Smooth muscle cell (in vitro differentiated cells): ENCODE measurements around the gene HTRA3. TPM values are rescaled to one million over a fixed set of nuclear protein-coding genes. Genes with fewer than 3 reads are reported as not detected.

Experiments
- DNase-seq: peaks from one replicate; lab custom pipeline; 2025; ENCODE audit not compliant: unreplicated experiment; lab: John Stamatoyannopoulos, UW
- H2AFZ ChIP-seq: fragments of 200-600 bp; sonication (generic); 2 replicates; pipeline ENCODE4 v1.6.0; 2016; ENCODE audit warnings: antibody characterized with exemption, low read depth, mild to moderate bottlenecking
- H3F3A ChIP-seq: fragments of 200-600 bp; sonication (generic); 2 replicates; pipeline ENCODE4 v1.6.0; 2017; ENCODE audit warnings: antibody characterized with exemption, low read depth
- H3K27ac ChIP-seq: fragments of 200-600 bp; sonication (generic); 2 replicates; pipeline ENCODE4 v1.5.1; 2016; ENCODE audit warnings: low read depth, mild to moderate bottlenecking
- H3K27me3 ChIP-seq: fragments of 200-600 bp; sonication (generic); 2 replicates; pipeline ENCODE4 v1.6.1; 2016; ENCODE audit warnings: low read depth, mild to moderate bottlenecking
- H3K36me3 ChIP-seq: fragments of 200-600 bp; sonication (generic); 2 replicates; pipeline ENCODE4 v1.5.1; 2016; ENCODE audit warnings: low read depth
- H3K4me1 ChIP-seq: fragments of 200-600 bp; sonication (generic); 2 replicates; pipeline ENCODE4 v1.5.1; 2016; ENCODE audit warnings: low read depth
- H3K4me2 ChIP-seq: fragments of 200-600 bp; sonication (generic); 2 replicates; pipeline ENCODE4 v1.6.0; 2016; ENCODE audit warnings: mild to moderate bottlenecking
- H3K4me3 ChIP-seq: fragments of 200-600 bp; sonication (generic); 2 replicates; pipeline ENCODE4 v1.5.1; 2016; ENCODE audit warnings: mild to moderate bottlenecking
- H3K79me2 ChIP-seq: fragments of 200-600 bp; sonication (generic); 2 replicates; pipeline ENCODE4 v1.6.0; 2016; ENCODE audit warnings: low read depth, mild to moderate bottlenecking
- H3K9ac ChIP-seq: fragments of 200-600 bp; sonication (generic); 2 replicates; pipeline ENCODE4 v1.6.0; 2016; ENCODE audit warnings: low read depth
- H3K9me3 ChIP-seq: fragments of 200-600 bp; sonication (generic); replicated peaks from 2 replicates; pipeline ENCODE4 v1.5.1; 2016; ENCODE audit warnings: low read depth
- H4K20me1 ChIP-seq: fragments of 200-600 bp; sonication (generic); 2 replicates; pipeline ENCODE4 v1.6.0; 2016; ENCODE audit warnings: low read depth
- WGBS: methylation state at CpG from one replicate; pipeline ENCODE4 v1.1.7; 2016; ENCODE audit warnings: low lambda C conversion rate; 5-methylcytosine and 5-hydroxymethylcytosine counted together
- polyA plus RNA-seq: library from polyadenylated mRNA; unstranded; fragments of >200 nt; fragmentation: Nextera tagmentation; extraction: Ambion mirVana; gene quantifications from 2 replicates; pipeline ENCODE4 v1.2.1, GENCODE V29; 2016
- total RNA-seq: library from RNA; depleted of rRNA; stranded (reverse); fragments of >200 nt; gene quantifications from 2 replicates; pipeline ENCODE4 v1.2.3, GENCODE V29; 2014
- TF ChIP-seq, protein P1 (sequence below): fragments of 200-600 bp; sonication (generic); IDR thresholded peaks from 2 replicates; pipeline ENCODE4 v1.5.1; 2017; ENCODE audit warnings: borderline replicate concordance, mild to moderate bottlenecking, antibody characterized with exemption; ENCODE audit not compliant: insufficient read depth, poor library complexity, severe bottlenecking

The HTRA3 gene
- total and polyA plus RNA-seq, 2 experiments from 2014 or later: 77.7 to 227 TPM

DNA sequence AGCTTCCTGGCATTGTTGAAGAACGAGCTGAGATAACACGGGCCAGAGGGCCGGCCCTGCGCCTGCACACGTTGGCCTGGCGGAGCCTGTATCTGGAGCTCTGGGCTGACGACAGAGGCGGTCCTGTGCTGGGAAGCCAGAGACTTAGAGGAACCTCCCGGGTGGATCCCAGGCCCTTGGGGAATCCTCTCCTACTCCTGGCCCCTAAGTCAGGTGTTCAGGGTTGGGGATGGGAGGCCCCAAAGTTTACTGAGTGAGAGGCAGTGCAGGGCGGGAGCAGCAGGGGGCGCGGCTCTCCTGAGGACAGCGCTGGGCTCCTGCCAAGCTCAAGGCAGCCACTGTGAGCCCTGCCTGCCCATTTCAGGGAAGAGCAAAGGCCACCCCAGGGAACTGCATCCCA is 2.5 kb upstream of the HTRA3 start:
- Histone ChIP-seq H4K20me1 (peaks cover 20% of the 10 kb centered on the region), H3K4me2 (peak overlapping the region; percentile 19), H3K36me3 (no peaks in the 10 kb centered on the region), H3K9me3 (no peaks in the 10 kb centered on the region), H3K4me1 (peaks cover 10% of the 10 kb centered on the region), H2AFZ (peak overlapping the region; percentile 38), H3K4me3 (no peak overlapping the region), H3K27ac (no peak overlapping the region), H3K79me2 (peaks cover 17% of the 10 kb centered on the region), H3K9ac (no peak overlapping the region), H3F3A (peaks cover 6% of the 10 kb centered on the region), H3K27me3 (no peaks in the 10 kb centered on the region)
- WGBS: 33% methylated on average over 13 of the region's 13 CpGs
- no peak for DNase-seq
- TF ChIP-seq, protein P1, sequence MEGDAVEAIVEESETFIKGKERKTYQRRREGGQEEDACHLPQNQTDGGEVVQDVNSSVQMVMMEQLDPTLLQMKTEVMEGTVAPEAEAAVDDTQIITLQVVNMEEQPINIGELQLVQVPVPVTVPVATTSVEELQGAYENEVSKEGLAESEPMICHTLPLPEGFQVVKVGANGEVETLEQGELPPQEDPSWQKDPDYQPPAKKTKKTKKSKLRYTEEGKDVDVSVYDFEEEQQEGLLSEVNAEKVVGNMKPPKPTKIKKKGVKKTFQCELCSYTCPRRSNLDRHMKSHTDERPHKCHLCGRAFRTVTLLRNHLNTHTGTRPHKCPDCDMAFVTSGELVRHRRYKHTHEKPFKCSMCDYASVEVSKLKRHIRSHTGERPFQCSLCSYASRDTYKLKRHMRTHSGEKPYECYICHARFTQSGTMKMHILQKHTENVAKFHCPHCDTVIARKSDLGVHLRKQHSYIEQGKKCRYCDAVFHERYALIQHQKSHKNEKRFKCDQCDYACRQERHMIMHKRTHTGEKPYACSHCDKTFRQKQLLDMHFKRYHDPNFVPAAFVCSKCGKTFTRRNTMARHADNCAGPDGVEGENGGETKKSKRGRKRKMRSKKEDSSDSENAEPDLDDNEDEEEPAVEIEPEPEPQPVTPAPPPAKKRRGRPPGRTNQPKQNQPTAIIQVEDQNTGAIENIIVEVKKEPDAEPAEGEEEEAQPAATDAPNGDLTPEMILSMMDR: peak; percentile 50

DNA sequence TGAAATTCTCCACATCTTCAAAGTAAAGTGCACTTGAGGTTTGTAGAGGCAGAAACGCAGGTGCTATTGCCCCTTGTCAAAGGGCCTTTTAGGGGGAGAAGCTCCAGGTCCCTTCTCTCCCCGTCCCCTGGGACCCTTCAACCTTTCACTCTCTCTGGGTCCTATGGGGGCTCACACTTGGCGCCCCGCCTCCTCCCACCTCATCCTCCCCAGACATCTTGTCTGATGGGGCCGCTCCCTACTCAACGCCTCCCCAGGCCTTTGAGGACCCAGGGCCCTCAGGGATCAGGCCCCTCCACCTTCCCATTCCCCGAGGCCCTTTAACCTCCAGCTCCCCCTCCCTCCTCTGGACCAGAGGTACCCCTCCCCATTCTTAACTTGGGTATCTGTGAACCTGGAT is 1.3 kb upstream of the HTRA3 start:
- peaks cover 17% of the 10 kb centered on the region for H3K79me2 ChIP-seq
- DNase-seq: no peak
- TF ChIP-seq, protein P1: no peak
- peaks cover 31% of the 10 kb centered on the region for H4K20me1 ChIP-seq
- H3K9me3 ChIP-seq: no peaks in the 10 kb centered on the region
- H3F3A ChIP-seq: peaks cover 6% of the 10 kb centered on the region
- H2AFZ ChIP-seq: no peak overlapping the region
- no peak overlapping the region for H3K9ac ChIP-seq
- no peak overlapping the region for H3K4me2 ChIP-seq
- WGBS: 98% methylated on average over 7 of the region's 7 CpGs
- no peak overlapping the region for H3K4me3 ChIP-seq
- peaks cover 10% of the 10 kb centered on the region for H3K4me1 ChIP-seq
- no peak overlapping the region for H3K27ac ChIP-seq
- no peaks in the 10 kb centered on the region for H3K36me3 ChIP-seq
- H3K27me3 ChIP-seq: no peaks in the 10 kb centered on the region

DNA sequence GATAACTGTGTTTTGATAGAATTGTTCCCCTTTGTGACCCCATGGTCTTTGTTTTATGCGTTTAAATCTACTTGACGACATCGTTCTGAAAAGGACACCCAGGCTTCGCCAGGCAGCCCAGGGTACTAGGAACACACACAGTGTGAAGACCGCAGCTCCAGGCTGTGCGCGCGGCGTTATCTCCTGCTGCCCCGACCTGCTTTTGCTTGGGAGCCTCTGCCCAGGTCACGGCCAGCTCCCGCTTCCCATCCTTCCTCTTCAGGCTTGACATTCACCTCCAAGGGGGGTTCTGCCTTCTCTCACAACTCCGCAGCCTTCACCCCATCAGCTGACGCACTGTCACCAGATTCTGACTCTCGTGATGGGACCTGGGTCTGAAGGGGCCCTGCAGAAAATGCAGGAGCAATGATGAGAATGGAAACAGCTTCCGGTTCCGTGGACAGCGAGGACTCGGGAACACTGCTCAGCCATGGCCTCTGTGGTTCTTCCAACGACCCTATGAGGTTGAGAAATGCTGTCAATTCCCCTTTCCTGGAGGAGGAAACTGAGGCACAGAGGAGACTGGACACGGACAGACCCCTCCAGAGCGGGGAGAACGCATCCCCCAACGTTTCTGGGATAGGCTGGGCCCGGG is 536 bp upstream of the HTRA3 start:
- Histone ChIP-seq H3K79me2 (peaks cover 17% of the 10 kb centered on the region), H3K4me3 (peak overlapping the region; percentile 61), H3F3A (peaks cover 6% of the 10 kb centered on the region), H3K27me3 (no peaks in the 10 kb centered on the region), H3K27ac (no peak overlapping the region), H2AFZ (peak overlapping the region; percentile 47), H3K36me3 (no peaks in the 10 kb centered on the region), H3K4me1 (peaks cover 10% of the 10 kb centered on the region), H3K9ac (peak overlapping the region; percentile 22), H3K9me3 (no peaks in the 10 kb centered on the region), H3K4me2 (peak overlapping the region; percentile 97), H4K20me1 (peaks cover 32% of the 10 kb centered on the region)
- 79% methylated on average over 25 of the region's 25 CpGs for WGBS
- DNase-seq: no peak
- TF ChIP-seq, protein P1: no peak

DNA sequence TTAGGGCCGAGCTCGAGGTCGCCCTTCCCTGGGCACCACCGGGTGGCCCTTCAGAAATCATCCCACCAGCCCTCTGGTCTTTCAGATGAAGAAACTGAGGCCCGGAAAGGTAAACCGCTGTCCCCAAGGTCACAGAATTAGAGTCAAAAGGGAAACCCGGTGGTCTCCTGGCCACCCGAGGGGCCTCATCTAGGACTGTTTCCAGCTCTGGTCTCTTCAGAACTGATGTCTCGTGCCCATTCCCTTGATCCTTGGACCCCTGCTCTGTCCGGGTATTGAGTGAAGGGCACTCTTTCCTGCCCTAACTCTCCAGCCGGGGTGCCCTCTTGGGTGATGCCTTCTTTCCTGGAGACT is 841 bp downstream of the HTRA3 start:
- Histone ChIP-seq H3K27ac (no peak overlapping the region), H3K79me2 (peaks cover 20% of the 10 kb centered on the region), H3K27me3 (no peaks in the 10 kb centered on the region), H3F3A (peaks cover 13% of the 10 kb centered on the region), H3K9me3 (no peaks in the 10 kb centered on the region), H3K4me2 (peak overlapping the region; percentile 97), H3K36me3 (no peaks in the 10 kb centered on the region), H2AFZ (no peak overlapping the region), H3K4me3 (peak overlapping the region; percentile 61), H4K20me1 (peaks cover 44% of the 10 kb centered on the region), H3K9ac (no peak overlapping the region), H3K4me1 (peaks cover 22% of the 10 kb centered on the region)
- no peak for DNase-seq
- TF ChIP-seq, protein P1: no peak
- WGBS: 57% methylated on average over 11 of the region's 11 CpGs
